Right lobe of liver (tissue), 6 donors: ENCODE measurements around the gene EXD3. TPM values are rescaled to one million over a fixed set of nuclear protein-coding genes. Genes with fewer than 3 reads are reported as not detected.
"Not testable (repeated sequence)": the region's sequence is repeated elsewhere in the genome, so short reads cannot be mapped to it uniquely, and the experiment has no call there.

ENCODE experiments used
- ATAC-seq, 4 donors: fragments of 200-7000 bp; cut with Tn5 transposase; one replicate each; pipeline ENCODE4 v1.9.1; 2020; ENCODE audit warnings: mild to moderate bottlenecking in 4 of 4, moderate library complexity in 4 of 4
- DNase-seq, 3 donors: peaks; one replicate each; pipeline ENCODE4 v3.0.0-alpha.2; 2020
- H3K27ac ChIP-seq, 3 donors: fragments of 200-600 bp; one replicate each; pipeline ENCODE4 v1.8.0; 2022
- H3K27me3 ChIP-seq, 2 donors: fragments of 200-600 bp; one replicate each; pipeline ENCODE4 v1.8.0; 2022
- H3K36me3 ChIP-seq, 4 donors: fragments of 200-600 bp; sonication (generic) in 1 of 4; one replicate each; pipeline versions ENCODE4 v1.5.1 to v1.8.0; 2017 to 2022; ENCODE audit warnings: control low read depth in 1 of 4
- H3K4me1 ChIP-seq, 4 donors: fragments of 200-600 bp; sonication (generic) in 1 of 4; one replicate each; pipeline versions ENCODE4 v1.5.1 to v1.8.0; 2017 to 2022; ENCODE audit warnings: control low read depth in 1 of 4
- H3K4me3 ChIP-seq, 3 donors: fragments of 200-600 bp; one replicate each; pipeline ENCODE4 v1.8.0; 2022
- H3K9me3 ChIP-seq, 4 donors: fragments of 200-600 bp; sonication (generic) in 1 of 4; one replicate each; pipeline versions ENCODE4 v1.5.1 to v1.8.0; 2017 to 2022; ENCODE audit warnings: control low read depth in 1 of 4
- POLR2A ChIP-seq: fragments of 450-650 bp; IDR thresholded peaks from one replicate; pipeline ENCODE4 v1.6.1; 2017; ENCODE audit warnings: antibody characterized with exemption, mild to moderate bottlenecking
- WGBS: methylation state at CpG from one replicate; pipeline ENCODE4 v1.1.6; 2018; ENCODE audit warnings: low coverage, low lambda C conversion rate; ENCODE audit not compliant: insufficient coverage; ENCODE audit errors: missing lambda C conversion rate; 5-methylcytosine and 5-hydroxymethylcytosine counted together
- intact Hi-C, 2 donors: fragments of 100-400 bp; cut with DNase I; formaldehyde crosslinking; loops; one replicate each; pipeline versions ENCODE4 v1.11.2 to v1.14.1; 2022
- total RNA-seq, 6 experiments: library from RNA; depleted of rRNA in 2 of 6; stranded (reverse); fragments of >200 nt in 2 of 6; fragmentation: NEBNext Ultra II Directional in 3 of 6; extraction: Animal tissue kit (Norgen Biotek cat#: 25700) in 3 of 6; gene quantifications; one replicate each; pipeline versions ENCODE4 v1.1.0 to v1.2.4, GENCODE V29; 2016 to 2023
- TF ChIP-seq, protein P1 (sequence below), 4 donors: fragments of 200-600 bp in 3 of 4; fragments of 450-650 bp in 1 of 4; IDR thresholded peaks; one replicate each; pipeline versions ENCODE4 v1.5.1 to v1.8.0; 2016 to 2022; ENCODE audit warnings: antibody characterized with exemption in 4 of 4, mild to moderate bottlenecking in 2 of 4
- donor health status: DM: no; HTN: yes; CAD: no.
- donor health status: DM: no; HTN: no; CAD: no.
- donor health status: DM: no; HTN: no; CAD: no.
- donor health status: DM: no; HTN: yes; CAD: no.
- donor health status: DM: no; HTN: yes; CAD: no.

The EXD3 gene
- total RNA-seq, 6 experiments from 2014 or later: 3.3 to 14.4 (median 10.6) TPM

DNA sequence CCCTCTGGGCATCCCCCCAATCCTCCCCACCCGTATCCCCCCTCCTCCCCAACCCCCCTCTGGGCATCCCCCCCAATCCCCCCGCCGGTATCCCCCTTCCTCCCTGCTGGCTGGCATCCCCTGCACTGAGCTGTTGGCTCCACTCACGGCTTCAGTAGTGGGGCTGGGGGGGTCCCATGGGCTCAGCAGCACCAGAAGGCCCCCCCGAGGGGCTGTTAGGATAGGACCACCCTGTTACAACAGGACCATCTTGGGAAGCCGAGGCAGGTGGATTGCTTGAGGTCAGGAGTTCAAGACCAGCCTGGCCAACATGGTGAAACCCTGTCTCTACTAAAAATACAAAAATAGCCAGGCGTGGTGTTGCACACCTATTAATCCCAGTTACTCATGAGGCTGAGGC, 42.4 kb downstream of the EXD3 start:
- H3K27ac ChIP-seq: no peak overlapping the region
- WGBS: 91% methylated on average over 5 of the region's 7 CpGs
- TF ChIP-seq, protein P1, sequence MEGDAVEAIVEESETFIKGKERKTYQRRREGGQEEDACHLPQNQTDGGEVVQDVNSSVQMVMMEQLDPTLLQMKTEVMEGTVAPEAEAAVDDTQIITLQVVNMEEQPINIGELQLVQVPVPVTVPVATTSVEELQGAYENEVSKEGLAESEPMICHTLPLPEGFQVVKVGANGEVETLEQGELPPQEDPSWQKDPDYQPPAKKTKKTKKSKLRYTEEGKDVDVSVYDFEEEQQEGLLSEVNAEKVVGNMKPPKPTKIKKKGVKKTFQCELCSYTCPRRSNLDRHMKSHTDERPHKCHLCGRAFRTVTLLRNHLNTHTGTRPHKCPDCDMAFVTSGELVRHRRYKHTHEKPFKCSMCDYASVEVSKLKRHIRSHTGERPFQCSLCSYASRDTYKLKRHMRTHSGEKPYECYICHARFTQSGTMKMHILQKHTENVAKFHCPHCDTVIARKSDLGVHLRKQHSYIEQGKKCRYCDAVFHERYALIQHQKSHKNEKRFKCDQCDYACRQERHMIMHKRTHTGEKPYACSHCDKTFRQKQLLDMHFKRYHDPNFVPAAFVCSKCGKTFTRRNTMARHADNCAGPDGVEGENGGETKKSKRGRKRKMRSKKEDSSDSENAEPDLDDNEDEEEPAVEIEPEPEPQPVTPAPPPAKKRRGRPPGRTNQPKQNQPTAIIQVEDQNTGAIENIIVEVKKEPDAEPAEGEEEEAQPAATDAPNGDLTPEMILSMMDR (IDR thresholded peaks at IDR 0.05): no peak
- no peak for TF ChIP-seq POLR2A
- no peaks in the 10 kb centered on the region for H3K4me1 ChIP-seq
- intact Hi-C loops: no loop called here
- no peaks in the 10 kb centered on the region for H3K36me3 ChIP-seq
- ATAC-seq (no peak), DNase-seq (peak in 1 of 3 donors; percentile 33)
- no peaks in the 10 kb centered on the region for H3K27me3 ChIP-seq
- H3K4me3 ChIP-seq: no peak overlapping the region
- H3K9me3 ChIP-seq: no peaks in the 10 kb centered on the region

DNA sequence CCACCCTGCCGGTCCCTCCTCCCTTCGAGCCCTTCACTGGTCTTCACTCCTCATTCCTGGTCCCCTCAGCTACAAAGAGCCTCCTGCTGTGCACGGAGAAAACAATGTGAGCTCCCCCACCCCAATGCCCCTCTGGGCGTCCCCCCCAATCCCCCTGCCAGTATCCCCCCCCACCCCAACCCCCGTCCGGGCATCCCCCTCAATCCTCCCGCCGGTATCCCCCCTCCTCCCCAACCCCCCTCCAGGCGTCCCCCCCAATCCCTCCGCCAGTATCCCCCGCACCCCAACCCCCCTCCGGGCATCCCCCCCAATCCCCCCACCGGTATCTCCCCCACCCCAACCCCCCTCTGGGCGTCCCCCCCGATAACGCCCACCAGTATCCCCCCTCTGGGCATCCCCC, 42.8 kb downstream of the EXD3 start:
- intact Hi-C loops: no loop called here
- Histone ChIP-seq H3K4me3 (no peak overlapping the region), H3K36me3 (no peaks in the 10 kb centered on the region), H3K9me3 (no peaks in the 10 kb centered on the region), H3K27ac (no peak overlapping the region), H3K4me1 (no peaks in the 10 kb centered on the region), H3K27me3 (no peaks in the 10 kb centered on the region)
- WGBS: 76% methylated on average over 11 of the region's 16 CpGs
- no peak for DNase-seq
- no peak for ATAC-seq
- TF ChIP-seq, protein P1 (IDR thresholded peaks at IDR 0.05): no peak
- TF ChIP-seq POLR2A: no peak

DNA sequence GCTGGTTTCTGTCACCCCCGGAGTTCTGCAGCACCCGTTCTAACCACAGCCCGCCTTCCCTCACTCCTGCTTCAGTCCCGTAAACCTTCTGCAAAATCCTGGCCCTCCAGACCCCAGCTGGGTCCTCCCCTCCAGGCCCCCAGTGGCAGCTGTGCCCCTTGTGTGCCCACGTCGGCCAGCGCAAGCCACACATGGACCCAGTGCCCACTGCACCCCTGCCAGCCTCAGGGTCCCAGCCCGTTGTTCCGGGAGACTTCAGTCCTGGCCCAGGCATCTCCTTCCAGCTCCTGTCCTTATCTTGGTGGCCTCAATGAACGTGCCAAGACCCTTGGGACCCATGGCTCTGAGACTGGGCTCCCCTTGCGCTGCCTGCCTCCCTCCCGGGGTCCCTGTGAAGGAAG, 43.2 kb downstream of the EXD3 start:
- Histone ChIP-seq H3K4me3 (no peak overlapping the region), H3K27ac (no peak overlapping the region), H3K4me1 (no peaks in the 10 kb centered on the region), H3K27me3 (no peaks in the 10 kb centered on the region), H3K9me3 (no peaks in the 10 kb centered on the region), H3K36me3 (no peaks in the 10 kb centered on the region)
- peak in 1 of 3 donors; percentile 41 for DNase-seq
- WGBS: 87% methylated on average over 4 of the region's 12 CpGs
- no peak for TF ChIP-seq POLR2A
- TF ChIP-seq, protein P1 (IDR thresholded peaks at IDR 0.05): no peak
- no peak for ATAC-seq
- intact Hi-C loops: no loop called here

DNA sequence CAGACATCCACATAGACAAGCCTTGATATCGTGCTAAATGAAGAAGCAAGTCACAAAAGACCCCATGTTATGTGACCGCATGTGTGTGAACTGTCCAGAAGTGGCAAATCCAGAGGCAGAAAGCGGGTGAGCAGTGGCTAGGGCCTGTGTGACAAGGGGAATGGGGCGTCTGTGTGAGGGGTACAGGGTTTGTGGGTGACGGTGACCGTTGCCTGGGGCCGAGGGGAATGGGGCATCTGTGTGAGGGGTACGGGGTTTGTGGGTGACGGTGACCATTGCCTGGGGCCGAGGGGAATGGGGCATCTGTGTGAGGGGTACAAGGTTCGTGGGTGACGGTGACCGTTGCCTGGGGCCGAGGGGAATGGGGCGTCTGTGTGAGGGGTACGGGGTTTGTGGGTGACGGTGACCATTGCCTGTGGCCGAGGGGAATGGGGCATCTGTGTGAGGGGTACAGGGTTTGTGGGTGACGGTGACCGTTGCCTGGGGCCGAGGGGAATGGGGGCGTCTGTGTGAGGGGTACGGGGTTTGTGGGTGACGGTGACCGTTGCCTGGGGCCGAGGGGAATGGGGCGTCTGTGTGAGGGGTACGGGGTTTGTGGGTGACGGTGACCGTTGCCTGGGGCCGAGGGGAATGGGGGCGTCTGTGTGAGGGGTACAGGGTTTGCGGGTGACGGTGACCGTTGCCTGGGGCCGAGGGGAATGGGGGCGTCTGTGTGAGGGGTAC, 44.1 kb downstream of the EXD3 start:
- H3K4me3 ChIP-seq, H3K27ac ChIP-seq, H3K36me3 ChIP-seq, H3K27me3 ChIP-seq, H3K4me1 ChIP-seq, H3K9me3 ChIP-seq, intact Hi-C loops, ATAC-seq: not testable (repeated sequence)
- 81% methylated on average over 35 of the region's 37 CpGs for WGBS
- DNase-seq: peak in 1 of 3 donors; percentile 36

DNA sequence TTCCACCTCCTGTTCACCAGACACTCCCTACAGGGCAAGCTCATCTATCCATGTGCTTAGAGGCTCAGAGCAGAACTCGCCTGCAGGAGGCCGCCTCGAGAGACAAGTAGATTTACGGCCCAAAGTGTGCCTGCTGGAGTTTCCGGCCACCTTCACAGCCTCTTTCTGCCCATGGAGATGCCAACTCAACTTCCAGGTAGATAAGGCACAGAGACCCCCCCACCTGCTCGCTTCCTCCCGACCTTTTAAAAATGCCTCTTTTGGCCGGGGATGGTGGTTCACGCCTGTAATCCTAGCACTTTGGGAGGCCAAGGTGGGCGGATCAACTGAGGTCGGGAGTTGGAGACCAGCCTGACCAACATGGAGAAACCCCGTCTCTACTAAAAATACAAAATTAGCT, 46.6 kb downstream of the EXD3 start:
- 86% methylated on average over 10 of the region's 12 CpGs for WGBS
- ATAC-seq: no peak
- Histone ChIP-seq H3K4me3 (no peak overlapping the region), H3K36me3 (no peaks in the 10 kb centered on the region), H3K9me3 (no peaks in the 10 kb centered on the region), H3K27ac (no peak overlapping the region), H3K27me3 (no peaks in the 10 kb centered on the region), H3K4me1 (no peaks in the 10 kb centered on the region)
- intact Hi-C loops: no loop called here
- no peak for TF ChIP-seq POLR2A
- TF ChIP-seq, protein P1 (IDR thresholded peaks at IDR 0.05): no peak
- DNase-seq: peak in 1 of 3 donors; percentile 27
